Stimulated activated CD4-positive, alpha-beta T cell treated with anti-CD3 and anti-CD28 coated beads, TNF-alpha, amount 100 ng/mL, for 48 hours (primary cell): ENCODE data around the gene SIM2.

ENCODE experiments used
- DNase-seq, 3 donors: peaks; one replicate each; pipeline ENCODE4 v3.0.0-alpha.2; 2020; ENCODE audit warnings: low read depth in 3 of 3

The SIM2 gene

DNA sequence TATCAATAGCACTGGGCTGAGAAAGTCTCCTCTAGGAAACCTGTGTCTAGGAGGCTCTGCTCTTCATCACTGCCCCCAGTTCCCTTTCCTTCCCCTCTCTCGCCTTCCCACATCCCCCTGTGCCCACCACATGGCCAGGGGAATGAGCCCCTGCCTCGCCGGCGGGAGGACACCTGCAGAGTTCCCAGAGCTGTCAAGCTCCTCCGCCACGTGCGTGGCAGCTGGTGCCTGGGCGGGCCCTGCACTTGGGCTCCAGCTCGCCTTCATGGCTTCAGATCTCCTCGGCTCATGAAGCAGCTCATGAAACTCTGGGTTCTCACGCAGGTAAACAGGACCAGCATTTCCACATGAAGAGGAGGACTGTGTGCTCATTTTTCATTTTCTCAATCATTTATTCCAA, 62.8 kb downstream of the SIM2 start:
- no peak for DNase-seq

DNA sequence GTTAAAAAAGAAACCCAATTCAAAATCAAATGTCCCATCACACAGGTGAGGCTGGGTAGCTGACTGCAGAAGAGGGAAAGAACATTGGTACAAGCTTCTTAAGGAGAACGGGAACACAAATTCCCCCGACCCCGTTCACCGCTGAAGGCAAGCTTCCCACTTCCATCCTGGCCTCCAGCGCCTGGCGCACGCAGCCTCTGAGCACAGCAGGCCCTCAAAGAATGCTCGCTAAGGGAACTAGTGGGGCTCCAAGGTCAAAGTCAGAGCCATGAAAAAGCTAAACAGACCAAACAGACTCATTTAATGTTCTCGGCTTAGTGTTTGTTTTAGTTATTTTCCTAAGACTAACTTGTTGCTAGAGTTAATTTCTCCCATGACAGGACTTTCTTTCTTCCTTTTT, 63.7 kb downstream of the SIM2 start:
- no peak for DNase-seq

DNA sequence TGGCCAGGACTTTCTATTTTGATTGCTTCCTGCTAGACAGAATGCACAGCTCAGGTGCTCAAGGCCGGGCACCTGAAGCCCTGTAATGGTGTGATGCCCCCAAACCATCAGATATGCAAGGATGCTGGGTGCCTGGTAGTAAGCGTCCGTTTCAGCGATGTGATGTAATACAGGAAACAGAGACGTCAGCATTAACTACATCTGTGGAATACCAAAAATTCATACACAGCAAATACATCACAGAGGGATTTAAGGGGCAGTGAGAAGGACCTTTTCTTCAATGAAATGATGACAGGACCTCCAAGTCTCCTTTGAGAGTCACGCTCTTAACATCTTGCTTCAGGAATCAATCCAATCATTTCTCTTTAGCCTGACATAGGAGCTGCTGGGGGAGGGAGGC, 64.4 kb downstream of the SIM2 start:
- no peak for DNase-seq

DNA sequence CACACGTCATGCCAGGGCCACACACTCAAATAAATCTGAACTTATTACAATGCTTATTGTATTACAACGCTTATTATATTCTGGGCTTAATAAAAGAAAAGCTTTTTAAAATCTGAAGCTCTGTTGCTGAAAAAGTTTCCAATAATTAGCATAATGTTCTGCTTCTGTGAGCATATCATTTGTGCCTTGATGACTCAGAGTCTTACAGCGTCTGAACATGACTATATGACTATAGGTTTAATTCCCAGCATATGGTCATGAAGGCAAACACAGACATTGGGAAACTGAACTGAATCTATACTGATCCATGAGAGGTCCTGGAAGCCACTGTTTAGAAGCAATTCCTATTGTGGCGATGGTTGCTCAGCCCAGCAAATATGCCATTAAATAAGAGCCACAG, 66.3 kb downstream of the SIM2 start:
- DNase-seq: no peak

DNA sequence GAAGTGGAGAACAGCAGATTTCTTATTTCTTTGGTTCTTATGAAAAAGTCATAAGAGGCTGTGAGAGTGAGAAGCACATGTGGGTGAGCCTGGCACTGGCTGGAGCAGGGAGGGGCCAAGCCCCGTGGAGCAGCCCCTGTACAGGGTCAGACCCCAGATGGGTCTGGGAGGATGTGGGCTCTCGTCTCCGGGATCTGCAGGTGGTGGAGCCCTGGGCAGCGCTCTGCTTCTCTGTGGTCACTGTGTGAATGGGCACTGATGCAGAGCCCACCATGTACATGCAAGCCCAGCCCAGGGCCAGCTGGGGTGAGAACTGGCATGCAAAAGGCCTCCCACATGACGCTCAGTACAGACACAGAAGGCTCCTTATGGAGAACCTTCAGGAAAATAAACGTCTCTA, 67.6 kb downstream of the SIM2 start:
- DNase-seq: no peak

DNA sequence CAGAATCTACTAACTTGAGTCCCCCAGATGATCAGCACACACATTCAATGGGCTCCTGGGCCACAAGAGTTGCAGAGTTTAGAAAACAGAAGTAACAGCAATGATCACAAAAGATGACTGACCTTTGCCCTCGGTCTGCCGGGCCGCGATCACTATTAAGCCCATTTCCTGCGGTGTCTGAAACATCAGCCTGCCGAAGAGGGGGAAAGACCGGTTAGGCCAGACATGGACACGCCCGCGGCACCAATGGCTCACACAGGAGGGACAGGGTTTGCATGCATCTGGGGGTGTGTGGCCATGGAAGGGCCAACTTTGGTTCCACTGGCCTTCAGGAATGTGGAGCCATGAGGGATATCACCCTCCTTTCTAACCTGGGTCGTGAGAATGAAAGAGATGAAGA, 68.2 kb downstream of the SIM2 start:
- no peak for DNase-seq

DNA sequence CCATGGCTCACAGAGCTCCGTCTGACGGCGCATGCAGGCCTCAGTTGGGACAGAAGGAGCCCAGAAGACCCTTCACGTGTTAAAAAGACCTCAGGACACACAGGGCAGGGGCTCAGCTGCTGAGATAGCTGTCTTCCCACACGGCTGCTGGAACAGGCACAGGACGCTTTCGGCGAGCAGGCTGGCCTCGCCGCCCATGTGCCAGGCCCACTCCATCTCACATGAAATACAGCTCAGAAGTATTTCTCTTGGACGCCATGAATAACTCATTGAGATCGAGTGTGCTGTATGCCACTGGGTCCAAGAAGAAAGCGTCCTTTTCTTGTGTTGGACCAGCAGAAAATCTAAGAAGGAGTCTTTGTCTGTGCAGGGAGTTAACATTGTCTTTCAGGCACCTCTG, 69.6 kb downstream of the SIM2 start:
- DNase-seq: no peak

DNA sequence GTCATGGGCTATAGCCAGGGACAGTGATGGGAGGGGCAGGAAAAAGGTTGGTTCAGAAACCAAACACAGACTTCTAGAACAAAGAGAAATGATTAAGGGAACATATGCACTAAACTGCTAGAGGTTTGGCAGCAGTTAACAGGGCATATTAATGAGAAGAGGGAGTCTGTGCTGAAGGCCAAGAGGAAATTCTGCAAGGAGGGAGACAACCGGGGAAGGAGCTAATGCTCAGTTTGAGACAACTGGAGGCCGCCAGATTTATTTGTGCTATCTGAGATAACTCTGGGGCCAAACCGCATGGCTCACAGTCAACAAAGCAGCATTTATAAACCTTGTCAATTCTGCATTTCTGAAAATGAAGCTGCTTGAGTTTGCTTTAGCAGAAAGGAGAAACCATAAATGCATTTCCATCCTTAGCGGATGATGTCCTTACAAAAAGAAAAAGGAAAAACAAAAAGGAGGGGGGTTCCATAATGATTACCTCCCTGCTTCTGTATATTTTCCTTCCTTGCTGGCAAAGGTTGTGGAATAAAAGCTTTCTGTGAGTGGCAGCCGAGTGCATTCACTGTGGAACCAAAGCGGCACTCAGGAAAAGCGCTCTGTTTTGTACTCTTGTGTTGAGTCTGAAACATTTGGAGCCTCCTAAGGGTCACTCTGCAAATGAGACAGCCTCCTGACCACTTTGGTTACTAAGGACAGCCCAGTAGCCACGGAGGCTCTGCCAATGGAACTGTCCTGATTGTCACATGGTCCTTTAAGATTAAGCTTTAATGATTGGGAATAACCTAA, 70.3 kb downstream of the SIM2 start:
- no peak for DNase-seq

DNA sequence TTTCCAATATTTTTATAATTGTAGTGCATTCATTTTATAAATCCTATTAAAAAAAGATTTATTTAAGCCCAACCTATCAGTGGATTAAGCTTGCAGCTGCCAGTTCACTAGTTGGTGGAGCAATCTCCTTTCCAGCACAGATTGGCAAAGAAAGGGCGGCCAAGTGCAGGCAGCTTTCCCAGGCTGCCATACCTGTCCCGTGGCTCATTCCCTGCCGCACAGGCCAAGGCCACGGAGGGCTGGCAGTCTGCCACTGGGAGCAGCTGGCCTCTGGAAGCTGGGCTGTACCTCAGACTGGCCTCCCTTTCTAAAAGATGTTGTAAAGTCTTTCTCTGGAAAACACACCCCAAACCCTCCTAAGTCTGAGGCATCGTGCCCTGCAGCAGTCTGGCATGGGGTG, 74.2 kb downstream of the SIM2 start:
- no peak for DNase-seq

DNA sequence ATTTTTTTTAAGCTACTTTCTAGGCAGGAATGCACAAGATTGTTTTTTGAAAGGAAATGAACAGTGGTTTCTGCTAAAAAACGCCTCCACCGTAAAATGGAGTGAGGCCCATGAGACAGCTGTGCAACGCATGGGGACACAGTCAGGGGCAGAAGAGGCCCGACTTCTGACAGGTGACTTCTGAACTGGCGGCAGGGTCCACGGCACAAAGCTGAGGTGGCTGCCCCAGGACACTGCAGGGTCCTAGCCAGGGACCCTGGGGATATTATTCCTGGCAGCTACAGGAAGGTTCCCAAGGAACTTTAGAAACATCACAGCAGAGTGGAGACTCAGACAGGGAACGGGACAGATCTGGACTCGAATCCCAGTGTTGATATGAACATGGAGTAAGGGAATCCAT, 75.1 kb downstream of the SIM2 start:
- no peak for DNase-seq

DNA sequence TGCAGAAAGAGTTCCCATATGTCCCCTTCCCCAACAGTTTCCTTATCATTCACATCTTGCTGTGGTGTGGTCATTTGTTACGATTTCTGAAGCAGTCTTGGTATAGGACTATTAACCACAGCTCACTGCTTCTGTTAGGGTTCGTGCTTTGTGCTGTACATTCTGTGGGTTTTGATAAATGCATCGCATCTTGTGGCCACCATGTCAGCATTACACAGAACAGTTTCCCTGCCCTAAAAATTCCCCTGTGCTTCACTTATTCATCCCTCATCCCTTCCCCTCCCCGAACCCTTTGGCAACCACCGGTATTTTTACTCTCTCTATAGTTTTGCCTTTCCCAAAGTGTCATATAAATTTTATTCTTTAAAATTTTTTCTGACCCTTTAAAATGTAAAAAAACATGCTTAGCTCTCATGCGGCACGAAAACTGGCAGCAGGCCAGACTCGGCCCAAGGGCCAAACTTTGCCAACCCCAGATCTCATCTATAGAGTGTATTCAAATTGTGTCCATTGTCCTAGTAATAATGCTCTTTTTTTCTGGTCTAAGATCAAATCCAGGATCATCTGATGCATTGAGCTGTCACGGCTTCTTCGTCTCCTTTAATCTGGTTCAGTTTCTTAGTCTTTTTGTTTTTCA, 78.2 kb downstream of the SIM2 start:
- DNase-seq: no peak

DNA sequence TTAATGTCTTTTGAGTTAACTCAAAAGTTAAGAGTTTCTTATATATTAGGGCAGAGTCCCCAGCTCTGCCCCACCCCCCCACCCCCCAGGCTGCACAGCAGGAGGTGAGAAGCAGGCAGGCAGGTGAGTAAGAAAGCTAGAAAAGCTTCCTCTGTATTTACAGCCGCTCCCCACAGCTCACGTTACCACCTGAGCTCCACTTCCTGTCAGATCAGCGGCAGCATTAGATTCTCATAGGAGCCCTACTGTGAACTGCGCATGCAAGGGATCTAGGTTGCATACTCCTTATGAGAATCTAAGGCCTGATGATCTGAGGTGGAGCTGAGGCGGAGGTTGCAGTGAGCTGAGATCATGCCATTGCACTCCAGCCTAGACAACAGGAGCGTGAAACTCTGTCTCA, 81.9 kb downstream of the SIM2 start:
- no peak for DNase-seq

DNA sequence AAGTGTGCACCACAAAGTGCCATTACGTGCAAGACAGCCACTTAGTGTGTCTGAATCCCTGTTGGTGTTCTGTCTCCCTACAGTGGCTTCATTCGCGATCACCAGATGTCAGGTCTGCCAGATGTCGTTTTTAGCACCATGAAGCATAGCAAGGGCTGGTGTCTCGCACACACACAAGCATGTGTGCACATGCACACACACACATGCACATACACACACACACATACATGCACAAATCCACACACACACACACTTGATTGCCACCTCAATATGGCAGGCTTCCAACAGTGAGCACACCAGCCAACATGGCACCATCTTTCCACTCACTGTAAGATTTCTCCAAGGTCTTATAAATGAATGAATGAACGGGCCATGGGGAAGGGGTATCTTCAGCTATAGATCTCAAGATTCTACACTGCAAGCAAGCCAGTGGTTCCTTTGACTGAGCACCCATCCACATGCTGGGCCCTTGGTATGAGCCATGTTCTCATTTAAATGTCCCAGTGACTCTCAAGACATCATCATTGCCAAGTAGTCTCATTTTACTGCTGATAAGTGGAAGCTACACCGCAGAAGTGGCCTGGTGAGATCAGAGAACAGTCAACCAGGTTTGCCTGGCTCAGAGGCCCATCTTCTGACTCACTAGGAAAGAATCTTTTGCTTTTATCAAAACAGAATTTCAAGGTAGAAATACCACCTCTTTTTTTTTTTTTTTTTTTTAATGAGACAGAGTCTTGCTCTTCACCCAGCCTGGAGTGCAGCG, 84.9 kb downstream of the SIM2 start:
- no peak for DNase-seq

DNA sequence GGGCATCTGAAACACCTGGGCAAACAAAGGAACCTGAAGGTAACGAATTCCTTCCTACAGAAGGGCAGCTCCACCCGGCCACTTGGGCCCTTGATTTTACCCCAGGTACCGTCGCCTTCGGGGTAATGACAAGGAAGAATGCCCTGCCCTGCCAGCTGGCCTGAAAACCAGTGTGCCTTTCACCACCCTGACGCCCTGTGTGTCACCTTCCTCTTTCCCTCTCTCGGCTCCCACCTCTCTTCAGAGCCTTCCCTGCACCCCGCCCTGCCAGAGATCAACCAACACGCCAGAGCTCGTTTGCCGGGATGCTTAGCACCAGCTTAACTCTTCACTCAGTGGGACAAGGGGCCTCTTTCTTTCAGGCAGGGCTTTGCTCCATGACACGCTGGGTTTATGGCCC, 86.0 kb downstream of the SIM2 start:
- no peak for DNase-seq

DNA sequence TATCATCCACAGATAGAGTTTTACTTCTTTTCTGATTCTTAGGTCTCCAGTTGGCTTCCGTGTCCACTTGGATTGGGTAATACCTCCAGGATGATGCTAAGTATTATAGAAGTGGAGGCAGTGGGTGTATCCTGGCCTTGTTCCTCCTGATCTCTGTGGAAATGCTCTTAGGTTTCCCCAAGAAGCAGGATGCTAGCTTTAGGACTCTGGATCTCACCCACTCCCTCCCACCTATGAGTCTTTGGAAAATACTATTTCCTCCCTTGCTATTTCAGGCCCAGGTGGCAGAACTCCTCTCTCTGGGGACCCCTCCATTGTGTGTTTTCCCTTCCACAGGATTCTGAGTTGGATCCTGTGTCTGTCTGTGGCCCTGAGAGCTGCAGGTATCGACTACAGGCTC, 86.7 kb downstream of the SIM2 start:
- no peak for DNase-seq

DNA sequence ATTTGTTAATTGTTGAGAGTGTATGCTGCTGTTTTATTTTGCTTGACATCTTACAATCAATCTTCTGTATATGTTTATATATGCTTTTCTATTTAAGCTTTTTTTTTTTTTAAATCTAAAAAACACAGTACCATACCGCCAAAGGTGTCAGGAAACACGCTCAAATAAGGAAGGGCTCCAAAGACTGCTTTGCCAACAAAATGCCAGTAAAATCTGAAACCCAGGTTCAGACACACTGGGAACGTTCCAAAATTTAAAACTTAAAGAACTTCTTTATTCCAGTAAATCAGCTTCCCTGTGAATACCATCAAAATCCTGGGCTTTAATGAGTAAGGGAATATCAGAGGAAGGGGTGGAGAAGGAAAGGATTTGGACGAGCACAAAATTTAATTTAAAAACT, 87.3 kb downstream of the SIM2 start:
- no peak for DNase-seq

DNA sequence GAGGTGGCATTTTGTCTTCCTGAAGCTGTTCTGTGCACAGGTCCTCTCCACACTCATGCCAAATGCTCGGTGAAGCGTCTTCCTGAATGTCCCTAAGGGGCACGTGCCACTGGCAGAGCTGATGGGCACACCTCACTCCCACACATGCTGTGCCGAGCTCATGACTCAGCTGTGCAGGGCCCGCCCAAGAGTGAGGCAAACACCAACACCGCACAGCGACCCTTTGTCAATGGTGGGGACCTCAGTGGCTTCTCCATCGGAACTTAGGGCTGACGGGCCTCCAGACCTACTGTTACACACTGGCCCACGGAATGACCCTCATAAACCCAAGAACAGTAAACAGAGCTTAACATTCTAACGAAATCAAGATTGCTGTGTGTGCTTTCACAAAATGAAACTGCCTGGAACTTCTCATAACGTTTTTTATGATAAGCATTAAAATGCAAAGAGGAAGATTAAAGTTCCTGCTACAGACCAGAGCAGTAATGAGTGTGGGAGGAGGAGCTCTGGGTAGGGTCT, 89.3 kb downstream of the SIM2 start:
- DNase-seq: no peak

DNA sequence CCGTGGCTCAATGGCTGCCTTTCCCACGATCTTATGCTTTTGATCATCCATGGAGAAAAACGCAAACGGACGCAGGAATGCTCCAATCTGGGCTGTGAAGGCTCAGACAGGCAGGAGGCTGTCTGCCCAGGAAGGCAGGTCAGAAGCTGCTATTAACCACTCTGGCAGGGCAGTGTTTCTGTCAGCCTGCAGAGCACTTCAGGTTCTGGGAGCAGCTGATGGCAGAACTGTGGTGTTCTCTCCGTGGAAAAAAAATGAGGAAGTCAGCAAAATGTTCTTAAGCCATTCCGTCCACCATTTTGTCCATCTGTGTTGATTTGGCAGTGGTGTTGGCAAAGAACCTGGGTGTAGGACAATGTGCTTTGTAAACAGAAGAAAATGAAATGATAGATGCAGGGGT, 91.7 kb downstream of the SIM2 start:
- no peak for DNase-seq

DNA sequence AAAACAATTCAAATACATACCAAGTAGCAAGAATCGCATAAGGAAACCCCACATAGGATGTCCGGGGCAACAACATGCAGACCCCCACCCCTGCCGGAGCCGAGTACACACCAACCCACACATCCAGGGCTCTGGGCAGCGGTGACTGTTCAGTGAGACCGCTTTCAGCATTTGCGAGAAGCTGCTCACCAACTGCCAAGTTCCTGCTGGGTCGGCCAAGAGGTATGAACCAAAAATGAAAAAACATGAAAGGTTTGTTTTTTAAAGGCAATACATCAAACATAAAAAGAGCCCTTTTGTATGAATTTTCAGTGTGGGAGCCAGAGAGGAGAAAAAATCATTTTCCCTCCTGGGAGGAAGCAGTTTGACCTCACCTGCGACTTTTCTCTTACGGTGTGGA, 92.3 kb downstream of the SIM2 start:
- DNase-seq: no peak

DNA sequence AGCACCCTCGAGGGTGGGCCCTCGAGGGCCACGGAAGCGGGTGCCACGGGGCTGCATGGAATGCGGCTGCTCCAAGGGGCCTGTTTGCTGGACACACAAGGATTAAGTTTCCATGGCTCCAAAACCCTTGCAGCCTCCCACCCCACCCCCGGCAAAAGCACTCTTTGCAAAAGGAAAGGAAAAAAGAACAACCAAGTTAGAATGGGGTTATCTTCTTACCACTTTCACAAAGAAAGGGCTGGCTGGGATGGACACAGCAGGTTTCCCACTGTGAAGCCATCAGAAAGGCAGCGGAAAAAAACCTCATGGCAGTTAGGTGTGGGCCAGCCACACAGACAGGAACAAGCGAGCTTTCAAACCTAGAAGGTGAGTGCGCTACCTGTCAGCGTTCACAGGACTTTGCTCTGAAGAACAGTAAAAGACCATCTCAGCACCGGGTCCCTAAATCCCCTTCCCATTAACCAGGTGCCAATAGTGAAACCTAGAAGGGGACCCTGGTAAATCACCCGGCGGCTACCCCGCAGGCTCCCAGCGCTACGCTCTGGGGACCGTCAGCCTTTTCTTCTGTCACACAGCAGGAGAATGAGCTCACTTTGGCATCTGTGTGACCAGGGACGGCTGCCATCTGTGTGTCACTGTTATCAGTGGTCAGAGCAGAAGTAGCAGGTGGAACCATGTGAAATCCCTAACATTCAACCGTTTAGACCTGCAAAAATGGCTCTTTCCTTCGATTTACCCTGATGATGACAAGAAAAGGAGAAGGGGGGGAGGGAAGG, 93.0 kb downstream of the SIM2 start:
- DNase-seq: no peak

DNA sequence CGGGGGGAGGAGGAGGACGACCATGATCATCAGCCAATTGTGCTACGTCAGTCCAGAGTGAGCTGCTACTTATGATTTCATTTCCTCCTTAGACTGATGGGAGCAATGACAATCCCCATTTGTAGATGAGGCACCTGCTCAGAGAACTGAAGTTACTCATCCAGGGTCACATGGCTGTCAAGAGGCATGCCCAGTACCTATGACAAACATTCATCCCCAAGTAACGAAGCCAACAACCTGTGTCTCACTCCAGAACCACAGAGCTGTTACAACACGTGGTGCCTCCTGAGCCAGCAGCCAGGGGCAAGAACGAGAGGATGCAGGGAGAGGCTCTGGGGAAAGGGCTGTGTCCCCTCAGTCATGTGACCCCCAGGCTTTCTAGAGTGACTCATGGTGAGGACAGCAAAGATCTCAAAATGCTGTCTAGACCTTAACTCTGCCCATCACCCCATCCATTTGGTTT, 93.6 kb downstream of the SIM2 start:
- DNase-seq: no peak

DNA sequence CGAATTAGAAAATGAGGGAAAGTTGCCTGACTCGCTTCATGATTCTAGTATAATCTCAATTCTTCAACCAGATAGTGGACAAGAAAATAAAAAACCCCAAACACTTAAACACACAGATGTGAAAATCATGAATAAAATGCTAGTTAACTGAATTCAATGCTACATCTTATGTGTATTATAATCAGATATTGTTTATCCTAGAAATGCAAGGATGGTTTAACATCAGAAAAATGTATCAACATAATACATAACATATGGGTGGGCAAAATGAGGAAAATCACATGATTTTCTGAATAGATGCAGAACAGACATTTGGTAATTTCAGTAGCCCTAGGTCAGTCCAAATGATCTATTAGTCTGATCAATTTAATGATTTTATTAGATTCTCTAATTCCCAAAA, 97.2 kb downstream of the SIM2 start:
- DNase-seq: no peak
